Lower leg skin (tissue), 4 donors: ENCODE data around the gene PKD2L2. TPM values are rescaled to one million over a fixed set of nuclear protein-coding genes. Genes with fewer than 3 reads are reported as not detected.

Source experiments
- DNase-seq, 2 donors: peaks; one replicate each; pipeline ENCODE4 v3.0.0-alpha.2; 2019; ENCODE audit warnings: low spot score in 2 of 2
- H3K4me3 ChIP-seq: fragments of 200-600 bp; sonication (generic); 2 replicates; pipeline ENCODE4 v1.5.1; 2017; ENCODE audit warnings: mild to moderate bottlenecking, low read depth; ENCODE audit not compliant: poor library complexity, severe bottlenecking
- CTCF ChIP-seq, 3 donors: fragments of 450-650 bp; IDR thresholded peaks; one replicate each; pipeline ENCODE4 v1.5.1; 2016; ENCODE audit warnings: antibody characterized with exemption in 3 of 3, mild to moderate bottlenecking in 3 of 3, moderate library complexity in 2 of 3
- POLR2A ChIP-seq, 2 donors: fragments of 450-650 bp; IDR thresholded peaks; one replicate each; pipeline ENCODE4 v1.6.1; 2016 to 2017; ENCODE audit warnings: antibody characterized with exemption in 2 of 2, mild to moderate bottlenecking in 1 of 2, moderate library complexity in 1 of 2
- WGBS, 2 donors: methylation state at CpG; one replicate each; pipeline ENCODE4 v1.1.5; 2018; 5-methylcytosine and 5-hydroxymethylcytosine counted together
- intact Hi-C: fragments of 100-400 bp; cut with DNase I; formaldehyde crosslinking; loops from one replicate; pipeline ENCODE4 v1.15.0; 2023; ENCODE audit warnings: low total_unique reads
- total RNA-seq, 4 donors: library from RNA; depleted of rRNA; stranded (reverse); fragments of >200 nt; gene quantifications; one replicate each; pipeline ENCODE4 v1.1.0, GENCODE V29; 2016

Gene PKD2L2
- total RNA-seq, 4 donors from 2014 or later = not detected

- intact Hi-C loops = no loop called here
- 90 to 93% methylated on average over 4 of the region's 4 CpGs for WGBS, 2 donors
Measured at GRCh38 chr5:137866541-137867388, 22.5 kb upstream of the PKD2L2 start.

GRCh38 chr5:137867664-137868063 is 21.6 kb upstream of the PKD2L2 start, which contains the start of gene MYOT:
TSS of gene MYOT (plus strand) at chr5:137867860. CDS start at chr5:137870652, 2,792 bp downstream.
- intact Hi-C loops = no loop called here

More at GRCh38 chr5:137866541-137867388, 22.5 kb upstream of the PKD2L2 start:
- DNase-seq = no peak
- TF ChIP-seq CTCF (IDR thresholded peaks at IDR 0.05) (no peak), POLR2A (IDR thresholded peaks at IDR 0.05) (no peak)
- H3K4me3 ChIP-seq = no peak overlapping the region

GRCh38 chr5:137870647-137871339 is 18.5 kb upstream of the PKD2L2 start:
- TF ChIP-seq CTCF (IDR thresholded peaks at IDR 0.05) = no peak
- no peak for TF ChIP-seq POLR2A (IDR thresholded peaks at IDR 0.05)
- 92 to 97% methylated on average over 7 of the region's 7 CpGs for WGBS, 2 donors
- no peak for DNase-seq

More at GRCh38 chr5:137867664-137868063, 21.6 kb upstream of the PKD2L2 start, which contains the start of gene MYOT:
- no peak within 1 kb of the TSS for H3K4me3 ChIP-seq
- TF ChIP-seq POLR2A (IDR thresholded peaks at IDR 0.05) (no peak), CTCF (IDR thresholded peaks at IDR 0.05) (no peak)
- DNase-seq = no peak
- 50 to 63% methylated on average over 3 of the region's 3 CpGs for WGBS, 2 donors

GRCh38 chr5:137871571-137871970 is 17.7 kb upstream of the PKD2L2 start:
- intact Hi-C loops = no loop called here
- 79 to 88% methylated on average over 3 of the region's 3 CpGs for WGBS, 2 donors
- no peak overlapping the region for H3K4me3 ChIP-seq
- TF ChIP-seq POLR2A (IDR thresholded peaks at IDR 0.05) = no peak
- no peak for TF ChIP-seq CTCF (IDR thresholded peaks at IDR 0.05)
- no peak for DNase-seq

More at GRCh38 chr5:137870647-137871339, 18.5 kb upstream of the PKD2L2 start:
- intact Hi-C loops = no loop called here
- no peak overlapping the region for H3K4me3 ChIP-seq

GRCh38 chr5:137872466-137872865 is 16.8 kb upstream of the PKD2L2 start:
- TF ChIP-seq CTCF (IDR thresholded peaks at IDR 0.05) (no peak), POLR2A (IDR thresholded peaks at IDR 0.05) (no peak)
- no peak for DNase-seq
- no peak overlapping the region for H3K4me3 ChIP-seq
- 81 to 91% methylated on average over 3 of the region's 3 CpGs for WGBS, 2 donors
- intact Hi-C loops = no loop called here
